Gastroesophageal sphincter (tissue), 3 donors: ENCODE measurements around the gene TCTN2.

Experiments
- EP300 ChIP-seq: sonication (generic); formaldehyde crosslinking; IDR thresholded peaks from one replicate; pipeline ENCODE4 v1.6.1; 2017; ENCODE audit warnings: antibody characterized with exemption, mild to moderate bottlenecking
- POLR2A ChIP-seq, 2 donors: fragments of 450-650 bp; IDR thresholded peaks; one replicate each; pipeline ENCODE4 v1.6.1; 2017; ENCODE audit warnings: antibody characterized with exemption in 2 of 2, mild to moderate bottlenecking in 2 of 2, moderate library complexity in 1 of 2
- POLR2AphosphoS5 ChIP-seq: sonication (generic); formaldehyde crosslinking; IDR thresholded peaks from one replicate; pipeline ENCODE4 v1.6.1; 2017; ENCODE audit warnings: antibody characterized with exemption
- TF ChIP-seq, protein P1 (sequence below), 4 experiments: fragments of 200-600 bp in 2 of 4; fragments of 450-650 bp in 2 of 4; sonication (generic) in 1 of 4; IDR thresholded peaks; one replicate each; pipeline ENCODE4 v1.5.1; 2017 to 2019; ENCODE audit warnings: antibody characterized with exemption in 4 of 4, mild to moderate bottlenecking in 2 of 4, moderate library complexity in 2 of 4

DNA sequence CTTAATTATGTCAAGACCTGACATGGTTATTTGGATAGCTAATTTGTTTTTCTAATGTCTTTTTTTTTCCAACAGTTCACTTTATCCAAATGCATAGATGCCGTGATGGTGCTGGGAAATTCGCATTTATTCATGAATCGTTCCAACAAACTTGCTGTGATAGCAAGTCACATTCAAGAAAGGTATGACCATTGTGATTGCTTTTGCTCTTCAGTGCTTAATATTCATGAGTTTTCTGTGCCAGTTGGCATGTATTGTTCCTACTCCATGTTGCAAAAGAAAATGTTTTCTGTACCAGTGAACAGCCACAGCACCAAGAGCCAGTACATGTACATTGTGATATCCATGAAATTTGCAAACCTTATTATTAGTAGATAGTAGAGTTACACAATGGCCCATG lies 25.5 kb upstream of the TCTN2 start:
- TF ChIP-seq EP300 (no peak), POLR2A (IDR thresholded peaks at IDR 0.05) (no peak), POLR2AphosphoS5 (no peak)
- TF ChIP-seq, protein P1, sequence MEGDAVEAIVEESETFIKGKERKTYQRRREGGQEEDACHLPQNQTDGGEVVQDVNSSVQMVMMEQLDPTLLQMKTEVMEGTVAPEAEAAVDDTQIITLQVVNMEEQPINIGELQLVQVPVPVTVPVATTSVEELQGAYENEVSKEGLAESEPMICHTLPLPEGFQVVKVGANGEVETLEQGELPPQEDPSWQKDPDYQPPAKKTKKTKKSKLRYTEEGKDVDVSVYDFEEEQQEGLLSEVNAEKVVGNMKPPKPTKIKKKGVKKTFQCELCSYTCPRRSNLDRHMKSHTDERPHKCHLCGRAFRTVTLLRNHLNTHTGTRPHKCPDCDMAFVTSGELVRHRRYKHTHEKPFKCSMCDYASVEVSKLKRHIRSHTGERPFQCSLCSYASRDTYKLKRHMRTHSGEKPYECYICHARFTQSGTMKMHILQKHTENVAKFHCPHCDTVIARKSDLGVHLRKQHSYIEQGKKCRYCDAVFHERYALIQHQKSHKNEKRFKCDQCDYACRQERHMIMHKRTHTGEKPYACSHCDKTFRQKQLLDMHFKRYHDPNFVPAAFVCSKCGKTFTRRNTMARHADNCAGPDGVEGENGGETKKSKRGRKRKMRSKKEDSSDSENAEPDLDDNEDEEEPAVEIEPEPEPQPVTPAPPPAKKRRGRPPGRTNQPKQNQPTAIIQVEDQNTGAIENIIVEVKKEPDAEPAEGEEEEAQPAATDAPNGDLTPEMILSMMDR (IDR thresholded peaks at IDR 0.05), result no peak
